Measurements from ENCODE around the gene FCRL4.

DNA sequence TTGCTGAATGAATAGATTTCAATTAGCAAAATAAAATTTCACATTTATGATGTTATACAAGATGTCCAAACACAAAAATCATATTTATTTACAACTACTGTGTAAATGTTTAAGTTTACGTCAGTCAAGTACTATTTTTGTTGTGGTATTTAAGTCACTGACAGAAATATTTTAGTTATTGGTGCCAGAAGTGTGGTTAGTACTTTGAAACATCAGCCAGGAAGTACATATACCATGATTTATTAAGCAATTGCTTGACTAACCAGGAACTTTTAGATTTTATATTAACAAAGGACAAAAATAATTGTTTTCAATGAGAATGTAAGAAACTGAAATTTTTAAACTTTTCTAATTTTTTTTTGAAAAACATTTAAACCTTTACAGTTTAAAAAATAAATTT is 2.4 kb upstream of the FCRL4 start:
- TF ChIP-seq, protein P1, sequence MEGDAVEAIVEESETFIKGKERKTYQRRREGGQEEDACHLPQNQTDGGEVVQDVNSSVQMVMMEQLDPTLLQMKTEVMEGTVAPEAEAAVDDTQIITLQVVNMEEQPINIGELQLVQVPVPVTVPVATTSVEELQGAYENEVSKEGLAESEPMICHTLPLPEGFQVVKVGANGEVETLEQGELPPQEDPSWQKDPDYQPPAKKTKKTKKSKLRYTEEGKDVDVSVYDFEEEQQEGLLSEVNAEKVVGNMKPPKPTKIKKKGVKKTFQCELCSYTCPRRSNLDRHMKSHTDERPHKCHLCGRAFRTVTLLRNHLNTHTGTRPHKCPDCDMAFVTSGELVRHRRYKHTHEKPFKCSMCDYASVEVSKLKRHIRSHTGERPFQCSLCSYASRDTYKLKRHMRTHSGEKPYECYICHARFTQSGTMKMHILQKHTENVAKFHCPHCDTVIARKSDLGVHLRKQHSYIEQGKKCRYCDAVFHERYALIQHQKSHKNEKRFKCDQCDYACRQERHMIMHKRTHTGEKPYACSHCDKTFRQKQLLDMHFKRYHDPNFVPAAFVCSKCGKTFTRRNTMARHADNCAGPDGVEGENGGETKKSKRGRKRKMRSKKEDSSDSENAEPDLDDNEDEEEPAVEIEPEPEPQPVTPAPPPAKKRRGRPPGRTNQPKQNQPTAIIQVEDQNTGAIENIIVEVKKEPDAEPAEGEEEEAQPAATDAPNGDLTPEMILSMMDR (IDR thresholded peaks at IDR 0.05), result no peak
- no peak for TF ChIP-seq POLR2A (IDR thresholded peaks at IDR 0.05)

All from Peyer's patch (tissue), 4 donors.